ENCODE results near the gene SYNPO2.
"Not testable (repeated sequence)": the region's sequence is repeated elsewhere in the genome, so short reads cannot be mapped to it uniquely, and the experiment has no call there.

The SYNPO2 gene

DNA sequence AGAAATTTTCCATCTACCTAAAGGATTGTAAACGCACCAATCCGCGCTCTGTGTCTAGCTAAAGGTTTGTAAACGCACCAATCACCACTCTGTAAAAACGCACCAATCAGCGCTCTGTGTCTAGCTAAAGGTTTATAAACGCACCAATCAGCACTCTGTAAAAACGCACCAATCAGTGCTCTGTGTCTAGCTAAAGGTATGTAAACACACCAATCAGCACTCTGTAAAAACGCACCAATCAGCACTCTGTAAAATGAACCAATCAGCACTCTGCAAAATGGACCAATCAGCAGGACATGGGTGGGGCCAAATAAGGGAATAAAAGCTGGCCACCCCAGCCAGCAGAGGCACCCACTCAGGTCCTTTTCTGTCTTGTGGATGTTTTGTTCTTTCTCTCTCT, 10.1 kb upstream of the SYNPO2 start:
- not testable (repeated sequence) for DNase-seq (ENCODE audit: low read depth, low spot score); H3K4me3 ChIP-seq (ENCODE audit: low read length)

DNA sequence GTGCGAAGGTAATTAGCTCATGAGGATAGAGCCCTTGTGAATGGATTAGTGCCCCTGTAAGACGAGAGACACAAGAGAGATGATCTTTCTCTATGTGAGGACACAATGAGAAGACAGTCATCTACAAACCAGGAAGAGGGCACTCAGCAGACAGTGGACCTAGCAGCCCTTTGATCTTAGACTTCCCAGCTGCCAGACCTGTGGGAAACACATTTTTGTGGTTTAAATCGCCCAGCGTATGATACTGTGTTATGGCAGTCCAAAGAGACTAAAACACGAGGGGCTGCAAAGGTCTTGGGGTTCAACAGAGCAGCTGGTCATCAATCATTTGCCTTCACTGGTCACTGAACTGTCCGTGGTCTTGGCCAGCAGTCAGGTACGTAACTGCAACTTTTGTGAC, 9.2 kb upstream of the SYNPO2 start:
- DNase-seq (ENCODE audit: low read depth, low spot score): no peak
- no peak overlapping the region for H3K4me3 ChIP-seq (ENCODE audit: low read length)

DNA sequence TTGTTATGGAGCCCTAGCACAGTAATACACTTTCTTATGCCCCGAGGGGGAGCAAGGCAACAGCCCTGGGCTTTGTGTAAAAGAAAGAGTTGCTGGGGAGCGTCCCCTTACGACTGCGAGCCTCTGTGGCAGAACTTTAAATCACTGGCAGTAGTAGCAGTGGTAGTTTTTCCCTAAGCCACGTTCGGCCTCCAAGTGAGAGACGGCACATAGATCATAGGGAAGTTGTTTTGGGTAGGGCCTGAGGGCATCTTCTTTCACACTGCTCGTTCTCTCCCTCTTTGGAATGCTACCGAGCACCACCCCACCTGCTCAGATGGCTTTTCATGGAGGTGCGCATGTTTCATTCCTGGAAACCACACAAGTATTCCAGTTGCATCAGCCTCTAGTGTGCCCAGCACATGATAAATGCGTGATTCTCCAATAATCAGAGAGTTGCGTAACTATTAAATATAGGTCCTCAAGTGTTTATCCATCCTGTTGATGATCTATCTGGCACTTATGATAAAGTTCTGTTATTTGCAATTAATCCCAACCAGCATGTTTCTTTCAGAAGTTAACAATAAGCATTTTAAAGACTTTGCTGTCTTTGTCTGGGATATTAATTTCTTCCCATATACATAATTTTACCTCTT, 7.0 kb upstream of the SYNPO2 start:
- no peak overlapping the region for H3K4me3 ChIP-seq (ENCODE audit: low read length)

DNA sequence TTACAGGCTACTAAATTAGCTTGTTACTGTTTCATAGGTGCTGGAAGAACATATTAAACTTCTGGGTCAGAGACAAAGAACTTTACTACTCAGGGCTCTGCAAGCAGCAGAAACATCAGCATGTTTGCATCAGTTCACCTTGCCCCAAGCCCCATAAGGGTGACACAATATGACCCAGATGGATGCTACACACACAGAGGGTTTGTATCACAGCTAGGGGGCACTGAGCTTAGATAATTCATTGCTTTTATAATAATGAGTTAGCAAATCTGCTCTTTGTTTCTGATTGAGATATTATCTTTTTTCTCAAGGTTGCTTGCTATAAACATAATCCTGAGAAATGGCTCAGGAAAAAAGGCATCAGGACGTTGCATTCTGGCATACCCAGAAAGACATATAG, 4.8 kb upstream of the SYNPO2 start:
- no peak overlapping the region for H3K4me3 ChIP-seq (ENCODE audit: low read length)
- DNase-seq (ENCODE audit: low read depth, low spot score): no peak

More for the DNA sequence above, 7.0 kb upstream of the SYNPO2 start:
- DNase-seq (ENCODE audit: low read depth, low spot score): no peak

DNA sequence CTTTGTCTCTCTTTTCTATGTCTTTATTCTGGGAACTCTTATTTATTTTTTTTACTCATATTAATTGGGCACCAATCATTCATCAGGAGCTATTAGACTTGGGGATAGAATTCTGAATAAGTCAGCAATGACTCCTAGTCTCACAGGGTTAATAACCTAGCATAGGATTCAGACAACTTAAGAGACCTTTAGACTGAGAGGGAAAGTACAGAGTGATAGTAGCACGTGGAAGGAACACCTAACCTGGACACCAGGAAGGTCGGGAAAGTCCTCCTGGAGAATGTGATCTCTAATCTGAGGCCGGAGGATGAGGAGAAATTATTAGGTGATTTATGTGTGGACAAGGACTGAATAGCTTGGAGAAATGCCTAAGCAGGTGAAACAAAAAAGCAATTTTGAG, 3.9 kb upstream of the SYNPO2 start:
- H3K4me3 ChIP-seq (ENCODE audit: low read length): no peak overlapping the region
- no peak for DNase-seq (ENCODE audit: low read depth, low spot score)

DNA sequence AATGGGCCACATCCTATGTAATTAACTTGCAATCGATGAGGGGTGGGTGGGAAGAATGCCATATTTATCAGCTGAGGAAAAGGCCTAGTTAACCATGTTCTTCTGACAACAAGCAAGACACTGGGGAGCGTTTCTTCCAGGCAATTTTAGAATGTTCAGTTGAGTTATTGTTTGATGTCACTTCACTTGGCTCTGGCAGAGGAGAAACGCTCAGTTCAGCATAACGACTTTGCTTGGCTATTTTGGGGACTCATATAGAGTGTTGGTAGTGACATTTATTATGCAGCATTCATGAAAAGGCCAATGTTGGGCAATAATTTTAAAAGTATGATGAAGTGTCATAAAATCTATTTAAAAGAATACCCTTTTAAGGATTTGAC, 648 bp downstream of the SYNPO2 start:
- H3K4me3 ChIP-seq (ENCODE audit: low read length): no peak overlapping the region
- no peak for DNase-seq (ENCODE audit: low read depth, low spot score)

DNA sequence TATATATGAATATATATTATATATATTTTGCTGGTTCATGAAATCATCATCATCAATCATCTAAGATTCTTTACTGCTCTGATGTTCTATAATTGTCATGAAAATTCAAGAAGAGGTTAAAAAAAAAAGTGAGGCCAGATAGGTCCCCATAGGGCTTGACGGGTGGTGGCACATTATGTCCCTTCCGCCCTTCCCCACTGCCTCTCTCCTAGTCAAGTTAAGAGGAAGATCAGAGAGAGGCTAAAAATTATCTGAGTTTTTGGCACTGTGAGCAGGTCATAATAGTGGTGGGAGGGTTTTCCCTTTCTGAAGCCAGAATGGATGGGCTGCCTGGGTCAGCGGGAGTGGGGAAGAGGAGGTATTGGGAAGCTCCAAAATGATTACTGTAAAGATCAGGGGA, 5.4 kb downstream of the SYNPO2 start:
- no peak overlapping the region for H3K4me3 ChIP-seq (ENCODE audit: low read length)
- no peak for DNase-seq (ENCODE audit: low read depth, low spot score)

DNA sequence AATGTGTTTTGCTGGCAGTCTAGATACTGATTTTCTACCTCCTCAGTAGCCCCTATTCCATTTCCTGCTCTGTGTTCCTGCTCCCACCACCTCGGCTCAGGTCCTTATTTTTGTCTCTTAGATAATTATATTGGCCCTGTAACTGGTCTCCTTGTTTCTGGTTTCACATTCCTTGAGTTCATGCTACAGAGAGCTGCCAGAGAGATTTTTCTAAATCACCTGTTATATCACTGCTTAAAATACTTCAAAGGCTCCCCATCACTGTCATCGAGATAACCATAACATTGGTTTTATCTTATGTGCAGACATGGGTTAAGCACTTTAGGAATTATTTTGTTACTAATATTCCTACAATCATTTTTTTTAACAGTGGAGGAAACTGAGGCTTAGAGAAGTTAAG, 9.6 kb downstream of the SYNPO2 start:
- no peak for DNase-seq (ENCODE audit: low read depth, low spot score)
- no peak overlapping the region for H3K4me3 ChIP-seq (ENCODE audit: low read length)

DNA sequence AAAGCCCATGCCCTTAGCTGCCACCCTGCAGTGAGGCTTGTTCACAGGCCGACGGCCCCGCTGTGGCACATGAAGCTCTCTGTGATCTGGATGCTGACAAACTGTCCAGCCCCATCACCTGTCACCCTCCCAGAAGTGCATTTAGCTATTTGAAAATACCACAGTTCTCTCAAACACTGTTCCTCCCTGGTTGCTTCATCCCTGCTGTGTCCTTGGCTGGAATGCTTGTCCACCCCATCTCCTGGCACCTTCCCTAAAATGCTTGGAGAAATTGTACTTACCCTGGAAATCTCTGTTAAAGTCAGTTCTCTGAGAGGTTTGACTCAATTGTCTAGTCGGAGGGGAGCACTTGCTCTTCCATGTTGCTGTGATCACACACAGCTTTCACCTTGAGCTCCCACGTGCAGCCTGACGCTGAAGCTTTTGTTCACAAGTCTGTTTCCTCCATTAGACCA, 10.1 kb downstream of the SYNPO2 start:
- H3K4me3 ChIP-seq (ENCODE audit: low read length): no peak overlapping the region
- DNase-seq (ENCODE audit: low read depth, low spot score): no peak

DNA sequence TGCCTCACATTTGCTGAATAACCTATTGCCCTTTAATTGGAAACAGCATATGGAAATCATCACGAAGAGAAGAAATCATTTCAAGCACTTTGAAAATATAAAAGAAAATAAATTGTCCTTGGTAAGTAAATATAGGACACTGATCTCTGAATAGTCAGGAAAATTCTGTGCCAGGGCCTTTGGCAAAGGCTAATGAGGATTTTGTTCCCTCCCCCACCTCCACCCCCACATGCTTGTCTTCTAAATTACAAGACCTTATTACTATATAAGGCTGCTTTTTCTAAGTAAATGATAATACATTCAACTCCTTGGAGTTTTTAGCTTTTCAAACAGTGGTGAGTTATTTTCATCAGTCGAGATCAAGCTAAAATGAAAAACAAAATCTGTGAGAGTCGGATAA, 15.8 kb downstream of the SYNPO2 start:
- no peak overlapping the region for H3K4me3 ChIP-seq (ENCODE audit: low read length)
- no peak for DNase-seq (ENCODE audit: low read depth, low spot score)

DNA sequence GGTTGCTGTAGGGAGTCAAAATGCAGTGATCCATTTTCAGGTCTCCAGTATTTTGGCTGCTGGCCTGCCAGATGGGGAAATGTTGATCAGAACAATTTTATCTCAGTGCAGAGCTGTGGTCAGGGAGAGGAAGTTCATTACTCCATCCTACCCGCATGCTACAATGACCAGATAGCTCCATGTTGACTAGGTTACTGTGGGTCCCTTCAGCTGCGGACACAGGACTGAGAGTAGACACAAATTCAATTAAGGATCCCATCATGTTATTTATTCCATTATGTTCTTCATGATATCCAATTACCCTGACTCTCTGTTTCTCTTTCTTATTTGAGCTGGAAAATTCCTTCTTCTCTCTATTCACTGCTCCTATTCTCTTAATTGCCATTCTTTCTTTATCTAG, 16.3 kb downstream of the SYNPO2 start:
- DNase-seq (ENCODE audit: low read depth, low spot score): no peak
- no peak overlapping the region for H3K4me3 ChIP-seq (ENCODE audit: low read length)

DNA sequence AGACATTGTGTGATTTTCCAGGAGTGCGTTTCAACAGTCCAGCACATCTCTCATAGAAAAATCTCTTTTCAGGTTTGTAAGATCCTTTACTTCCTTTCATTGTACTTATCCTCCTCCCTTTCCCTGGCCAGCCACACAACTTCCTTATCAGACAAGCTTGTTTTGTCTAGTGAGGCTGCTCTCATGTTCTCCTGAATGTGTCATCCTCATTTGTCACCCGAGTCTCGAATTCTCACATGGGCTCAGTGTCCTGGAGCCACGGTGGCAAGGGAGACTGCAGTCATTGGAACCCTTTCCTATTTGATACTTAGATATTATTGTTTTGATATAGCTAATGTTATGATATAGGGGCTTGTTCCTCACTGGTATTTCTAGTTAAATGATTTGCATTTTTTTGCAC, 16.9 kb downstream of the SYNPO2 start:
- no peak for DNase-seq (ENCODE audit: low read depth, low spot score)
- no peak overlapping the region for H3K4me3 ChIP-seq (ENCODE audit: low read length)

DNA sequence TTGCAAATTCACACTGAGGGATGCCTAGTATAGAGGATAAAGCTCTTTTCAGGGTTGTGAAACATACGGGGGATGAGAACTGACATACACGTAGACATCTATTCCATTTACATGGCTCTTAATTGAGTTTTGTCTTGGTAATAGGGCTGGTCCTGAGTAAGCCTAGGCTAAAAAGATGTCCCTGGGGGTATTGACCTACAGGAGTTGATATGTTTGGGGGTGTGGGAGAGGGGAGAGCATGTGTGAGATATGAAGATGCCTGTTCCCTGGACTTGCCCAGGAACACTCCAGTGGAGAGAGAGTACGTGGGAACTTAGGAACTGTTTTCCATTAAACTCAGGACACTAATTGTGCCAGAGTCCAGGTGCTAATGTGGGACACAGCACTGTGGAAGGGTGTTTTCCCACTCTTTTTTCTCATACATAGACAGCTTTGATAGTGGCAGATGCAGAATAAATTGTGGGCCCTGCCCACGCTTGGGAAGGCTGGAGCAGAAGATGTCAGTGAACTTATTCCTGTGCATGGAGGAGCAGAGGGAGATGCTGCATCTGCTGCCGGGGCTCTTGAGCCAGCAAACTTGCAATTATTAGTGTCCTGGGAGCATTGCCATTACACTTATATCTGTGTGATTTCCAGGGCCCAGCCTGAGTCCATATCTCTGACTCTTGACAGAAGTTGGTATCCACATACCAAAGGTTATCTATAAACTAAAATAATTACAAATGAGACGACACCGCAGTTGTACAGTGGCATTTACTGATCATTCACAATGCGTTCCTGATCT, 20.7 kb downstream of the SYNPO2 start:
- DNase-seq (ENCODE audit: low read depth, low spot score): no peak
- H3K4me3 ChIP-seq (ENCODE audit: low read length): no peak overlapping the region

DNA sequence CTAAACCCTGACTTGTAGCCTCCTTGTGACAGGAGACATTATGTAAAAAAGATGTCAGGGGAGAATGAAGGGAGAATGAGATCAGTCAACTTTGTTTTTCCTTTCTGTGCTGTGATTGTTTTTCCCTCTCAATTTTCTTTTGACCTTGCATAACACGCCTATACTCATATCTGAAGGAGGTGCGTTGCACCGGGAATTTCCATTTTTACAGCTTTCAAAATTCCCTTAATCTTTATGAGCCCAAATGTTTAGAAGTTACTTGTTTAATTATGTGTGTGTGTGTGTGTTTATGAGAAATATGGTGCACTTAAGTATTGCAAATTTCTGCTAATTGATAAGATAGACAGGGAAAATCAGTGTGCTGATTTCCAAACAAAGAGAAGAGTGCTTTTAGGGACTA, 21.6 kb downstream of the SYNPO2 start:
- DNase-seq (ENCODE audit: low read depth, low spot score): no peak
- no peak overlapping the region for H3K4me3 ChIP-seq (ENCODE audit: low read length)

DNA sequence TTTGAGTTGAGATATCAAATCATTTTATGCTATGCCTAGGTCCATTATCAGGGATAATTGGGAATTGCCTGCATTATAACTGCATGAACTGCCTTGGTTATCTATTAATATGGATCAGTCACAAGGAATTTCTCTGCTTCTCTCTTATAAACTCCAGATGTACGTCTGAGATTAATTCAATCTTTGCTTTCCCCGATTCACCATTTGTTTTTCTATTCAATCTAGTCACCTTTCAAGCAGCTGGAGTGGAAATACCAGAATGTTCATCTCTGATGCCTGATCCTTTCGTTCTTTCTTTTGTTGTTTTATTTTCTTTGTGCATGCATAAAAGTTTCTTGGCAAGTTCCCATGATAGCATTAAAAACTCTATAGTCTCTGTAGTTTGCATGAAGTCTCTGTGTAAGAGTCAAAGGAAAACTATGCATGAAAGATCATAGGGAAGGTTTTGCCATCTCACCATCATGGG, 22.6 kb downstream of the SYNPO2 start:
- no peak overlapping the region for H3K4me3 ChIP-seq (ENCODE audit: low read length)
- DNase-seq (ENCODE audit: low read depth, low spot score): no peak

DNA sequence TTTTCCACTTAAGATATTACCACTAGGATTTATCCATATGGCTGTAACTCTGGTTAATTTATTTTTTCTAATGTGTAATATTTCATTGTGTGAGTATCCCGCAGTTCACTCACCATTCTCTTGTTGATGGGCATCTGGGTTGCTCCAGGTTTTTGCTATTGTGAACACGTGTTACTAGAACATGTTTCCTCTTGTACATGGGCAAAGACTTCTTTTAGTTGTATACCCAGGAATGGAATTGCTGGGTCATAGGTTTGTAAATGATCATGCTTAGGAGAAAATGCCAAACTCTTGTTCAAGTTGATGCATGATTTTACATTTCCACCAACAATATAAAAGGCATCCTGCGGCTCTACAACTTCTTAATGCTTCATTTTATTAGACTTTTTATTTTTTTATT, 26.8 kb downstream of the SYNPO2 start:
- DNase-seq (ENCODE audit: low read depth, low spot score): no peak
- H3K4me3 ChIP-seq (ENCODE audit: low read length): no peak overlapping the region

DNA sequence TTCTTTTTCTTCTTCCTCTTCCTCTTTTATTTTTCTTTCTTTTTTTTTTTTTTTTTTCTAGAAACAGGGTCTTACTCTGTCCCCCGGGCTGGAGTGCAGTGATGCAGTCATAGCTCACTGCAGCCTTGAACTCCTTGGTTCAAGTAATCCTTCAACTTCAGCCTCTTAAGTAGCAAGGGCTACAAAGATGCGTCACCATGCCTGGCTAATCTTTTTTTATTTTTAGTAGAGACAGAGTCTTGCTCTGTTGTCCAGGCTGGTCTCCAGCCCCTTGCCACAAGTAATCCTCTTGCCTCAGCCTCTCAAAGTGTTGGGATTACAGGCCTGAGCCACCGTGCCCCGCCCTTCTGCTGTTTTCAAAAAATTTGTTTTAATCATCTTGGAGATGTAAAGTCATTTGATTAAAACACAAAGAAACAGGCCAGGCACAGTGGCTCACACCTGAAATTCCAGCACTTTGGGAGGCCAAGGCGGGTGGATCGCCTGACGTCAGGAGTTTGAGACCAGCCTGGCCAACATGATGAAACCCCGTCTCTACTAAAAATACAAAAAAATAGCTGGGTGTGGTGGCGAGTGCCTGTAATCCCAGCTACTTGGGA, 28.1 kb downstream of the SYNPO2 start:
- no peak overlapping the region for H3K4me3 ChIP-seq (ENCODE audit: low read length)
- no peak for DNase-seq (ENCODE audit: low read depth, low spot score)

DNA sequence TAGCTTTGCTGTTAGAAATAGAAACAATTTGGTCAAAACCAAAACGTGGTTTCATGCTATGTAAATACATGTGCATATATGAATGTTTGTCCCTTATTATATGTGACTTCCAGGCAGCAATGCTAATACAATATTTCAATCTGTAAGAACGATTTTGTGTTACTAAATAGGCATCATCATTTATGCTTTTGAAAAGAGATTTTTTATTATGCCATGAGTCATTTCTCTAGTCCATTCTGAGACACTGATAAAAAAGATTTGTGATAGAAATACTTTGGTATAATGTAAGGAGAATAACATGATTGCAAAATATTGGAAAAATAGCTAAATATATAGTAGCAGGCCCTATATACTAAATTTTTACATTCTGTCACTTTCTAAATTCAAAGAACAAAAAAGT, 28.9 kb downstream of the SYNPO2 start:
- no peak for DNase-seq (ENCODE audit: low read depth, low spot score)
- no peak overlapping the region for H3K4me3 ChIP-seq (ENCODE audit: low read length)

DNA sequence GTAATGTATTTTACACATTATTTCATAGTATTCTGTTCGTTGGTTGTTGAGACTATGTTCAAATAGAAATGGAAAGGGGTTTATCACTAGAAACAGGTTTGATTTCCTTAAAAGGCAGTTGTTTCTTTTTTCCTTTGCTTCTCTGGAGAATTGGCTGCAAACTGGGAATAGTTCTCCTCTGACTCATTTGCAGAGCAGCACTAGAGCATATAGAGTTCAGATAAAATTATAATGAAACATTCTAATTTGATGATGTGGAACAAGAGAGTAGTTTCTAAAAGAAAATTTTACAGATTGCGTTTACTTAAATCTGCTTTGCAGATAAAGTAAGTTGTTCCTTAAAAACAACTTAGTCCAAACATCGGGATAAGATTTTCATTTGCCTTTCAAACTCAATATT, 29.7 kb downstream of the SYNPO2 start:
- H3K4me3 ChIP-seq (ENCODE audit: low read length): no peak overlapping the region
- DNase-seq (ENCODE audit: low read depth, low spot score): no peak

DNA sequence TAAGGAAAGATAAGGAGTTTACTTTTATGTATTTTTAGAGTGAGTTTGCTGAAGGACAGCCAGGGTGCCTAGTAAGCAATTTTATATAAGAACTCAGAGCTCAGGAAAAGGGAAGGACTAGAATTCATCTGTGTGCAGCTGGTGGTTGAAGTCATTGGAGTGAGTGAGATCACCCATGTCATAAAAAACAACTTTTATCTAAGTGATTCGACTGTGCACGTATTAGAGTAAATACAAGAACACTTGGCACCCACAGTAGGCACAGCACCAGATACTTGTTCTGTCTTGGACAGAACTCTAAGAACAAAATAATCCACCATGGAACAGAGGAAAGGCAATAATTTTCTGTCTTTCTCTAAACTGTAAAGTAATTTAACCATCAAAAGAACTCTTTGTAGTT, 31.6 kb downstream of the SYNPO2 start:
- DNase-seq (ENCODE audit: low read depth, low spot score): no peak
- H3K4me3 ChIP-seq (ENCODE audit: low read length): no peak overlapping the region

DNA sequence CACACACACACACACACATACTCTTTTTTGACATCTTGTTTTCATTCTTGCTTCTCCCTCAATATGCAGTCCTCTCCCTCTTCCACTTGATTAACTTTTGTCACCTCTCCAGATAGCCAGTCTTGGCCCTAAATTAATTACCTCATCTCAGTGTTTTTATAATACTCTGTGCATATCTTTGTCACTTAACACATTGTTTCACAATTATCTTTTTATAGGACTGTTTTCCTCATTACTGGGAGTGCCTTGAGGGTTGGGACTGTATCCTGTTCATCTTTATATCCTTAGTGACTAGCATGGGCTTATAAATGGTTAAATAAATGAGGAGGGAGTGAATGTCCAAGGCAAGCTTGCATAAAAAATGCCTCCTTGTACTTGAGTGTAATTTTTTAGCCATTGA, 33.1 kb downstream of the SYNPO2 start:
- DNase-seq (ENCODE audit: low read depth, low spot score): no peak
- H3K4me3 ChIP-seq (ENCODE audit: low read length): no peak overlapping the region
